ENCODE measurements around the gene ZNF425.
"Not testable (repeated sequence)": the region's sequence is repeated elsewhere in the genome, so short reads cannot be mapped to it uniquely, and the experiment has no call there.

- TF ChIP-seq CTCF, POLR2A (IDR thresholded peaks at IDR 0.05): not testable (repeated sequence)
Observed at GRCh38 chr7:149092244-149092643, 33.9 kb downstream of the ZNF425 start.
